Measurements from ENCODE around the gene PRMT7.

Gene PRMT7

DNA sequence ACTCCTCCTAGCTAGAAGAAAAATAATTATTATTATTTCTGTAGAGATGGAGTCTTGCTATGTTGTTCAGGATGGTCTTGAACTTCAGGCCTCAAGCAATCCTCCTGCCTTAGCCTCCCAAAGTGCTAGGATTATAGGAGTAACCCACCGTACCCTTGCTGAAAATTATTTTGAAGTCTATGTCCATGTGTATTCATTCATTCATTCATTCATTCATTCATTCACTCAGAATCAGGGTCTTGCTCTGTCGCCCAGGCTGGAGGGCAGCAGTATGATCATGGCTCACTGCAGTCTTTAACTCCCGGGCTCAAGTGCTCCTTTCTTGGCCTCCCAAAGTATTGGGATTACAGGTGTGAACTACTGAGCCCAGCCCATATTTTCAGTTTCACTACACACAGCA is 4.2 kb upstream of the PRMT7 start:
- DNase-seq (ENCODE audit: low read depth) = no peak

DNA sequence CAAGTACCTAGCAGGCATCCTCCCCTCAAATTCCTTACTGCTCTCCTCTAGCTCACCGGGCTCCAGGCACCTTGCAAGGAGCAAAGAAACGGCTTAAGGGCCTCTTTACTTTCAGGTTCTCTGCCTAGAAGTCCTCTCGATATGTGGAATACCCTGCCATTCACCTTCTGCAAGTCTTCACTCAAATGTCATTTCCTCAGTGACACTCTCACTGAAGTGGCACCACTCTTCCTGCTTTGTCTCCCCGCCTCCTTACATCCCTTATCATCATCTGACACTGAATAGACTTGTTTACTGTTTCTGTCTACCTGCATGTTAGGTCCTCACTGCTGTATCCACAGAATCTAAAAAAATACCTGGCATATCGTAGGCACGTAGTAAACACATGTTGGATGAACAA is 1.0 kb upstream of the PRMT7 start:
- no peak for DNase-seq (ENCODE audit: low read depth)

DNA sequence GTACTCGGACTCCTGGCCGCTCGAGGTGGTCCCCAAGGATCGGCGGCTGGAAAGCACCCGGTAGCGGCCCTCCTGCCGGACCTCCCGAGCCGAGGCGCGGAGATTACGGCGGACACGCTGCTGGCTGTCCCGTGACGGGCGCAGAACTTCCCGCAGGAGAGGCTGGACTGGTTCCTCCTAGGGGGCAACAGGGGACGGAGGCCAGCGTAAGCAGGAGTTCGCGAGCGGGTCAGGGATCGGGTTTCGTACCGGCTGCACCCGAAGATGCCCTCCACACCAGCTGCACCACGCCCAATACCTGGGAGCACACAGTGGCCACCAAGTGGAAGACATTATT is 414 bp upstream of the PRMT7 start:
- DNase-seq (ENCODE audit: low read depth) = no peak

DNA sequence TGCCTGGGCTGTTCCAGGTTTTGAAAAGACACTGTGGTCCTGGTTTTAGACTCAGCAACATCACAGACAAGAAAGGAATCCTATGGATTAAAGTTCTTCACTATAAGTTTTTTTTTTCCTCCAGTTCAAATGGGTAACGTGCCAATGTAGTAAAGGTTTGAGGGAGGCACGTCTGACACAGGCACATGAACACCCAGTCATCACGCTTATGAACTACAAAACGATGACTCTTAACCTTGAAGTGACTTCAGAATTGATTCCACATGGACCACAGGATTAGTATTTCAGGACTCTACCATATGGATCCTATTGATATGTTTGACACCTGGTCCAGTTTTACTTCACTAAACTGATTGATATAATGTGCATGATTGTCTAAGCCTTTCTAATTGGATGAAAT is 2.3 kb downstream of the PRMT7 start:
- DNase-seq (ENCODE audit: low read depth) = no peak

DNA sequence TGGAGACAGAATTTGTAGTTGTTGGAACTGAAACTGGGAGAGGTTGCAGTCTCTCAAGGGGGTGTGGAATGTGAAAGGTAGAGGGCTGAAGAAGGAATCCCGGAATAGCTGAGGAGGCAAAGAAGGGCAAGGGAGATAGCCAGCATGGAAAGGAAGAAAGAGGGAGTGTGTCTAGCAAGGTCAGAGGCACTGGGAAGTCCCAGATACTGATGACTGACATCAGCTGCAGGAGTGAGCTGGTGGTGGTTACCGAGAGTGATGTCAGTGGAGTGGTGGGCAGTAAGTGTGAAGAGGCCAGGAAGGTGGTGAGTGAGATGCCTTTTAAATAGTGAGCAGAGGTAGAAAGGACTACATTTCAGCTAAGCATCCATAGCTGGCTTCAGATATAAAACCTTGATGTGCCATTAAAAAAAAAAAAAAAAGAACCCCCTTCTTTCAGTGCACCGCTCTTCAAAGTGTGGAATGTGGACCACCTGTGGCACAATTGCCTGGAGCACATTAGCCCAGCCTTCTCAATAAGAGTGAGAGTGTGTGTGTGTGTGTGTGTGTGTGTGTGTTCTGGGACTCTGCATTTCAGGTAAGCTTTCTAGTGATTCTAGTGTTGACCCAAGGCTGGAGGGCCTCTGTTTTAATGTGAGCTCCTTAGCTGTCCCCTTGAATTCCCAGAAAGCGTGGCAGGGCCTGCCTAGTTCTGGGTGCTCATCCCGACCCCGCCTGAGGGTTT is 8.5 kb downstream of the PRMT7 start:
- no peak for DNase-seq (ENCODE audit: low read depth)

DNA sequence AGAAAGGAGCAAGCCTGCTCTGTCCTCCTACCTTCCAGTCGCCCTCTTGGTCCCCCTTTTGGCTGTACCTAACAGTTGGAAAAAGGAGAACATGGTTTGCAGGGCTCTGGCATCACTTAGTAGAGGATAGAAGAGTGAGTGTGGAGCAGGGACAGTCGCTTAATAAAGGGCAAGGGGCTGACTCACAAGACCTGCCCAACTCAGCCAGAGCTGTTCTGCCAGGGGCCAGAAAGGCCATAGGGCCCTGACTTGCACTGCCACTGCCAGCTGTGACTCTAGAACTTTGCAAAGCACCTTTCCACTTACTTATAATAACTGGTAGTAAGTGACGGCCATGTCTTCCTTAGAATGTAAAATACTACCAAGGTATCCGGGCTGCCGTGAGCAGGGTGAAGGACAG is 13.5 kb downstream of the PRMT7 start:
- DNase-seq (ENCODE audit: low read depth) = no peak

DNA sequence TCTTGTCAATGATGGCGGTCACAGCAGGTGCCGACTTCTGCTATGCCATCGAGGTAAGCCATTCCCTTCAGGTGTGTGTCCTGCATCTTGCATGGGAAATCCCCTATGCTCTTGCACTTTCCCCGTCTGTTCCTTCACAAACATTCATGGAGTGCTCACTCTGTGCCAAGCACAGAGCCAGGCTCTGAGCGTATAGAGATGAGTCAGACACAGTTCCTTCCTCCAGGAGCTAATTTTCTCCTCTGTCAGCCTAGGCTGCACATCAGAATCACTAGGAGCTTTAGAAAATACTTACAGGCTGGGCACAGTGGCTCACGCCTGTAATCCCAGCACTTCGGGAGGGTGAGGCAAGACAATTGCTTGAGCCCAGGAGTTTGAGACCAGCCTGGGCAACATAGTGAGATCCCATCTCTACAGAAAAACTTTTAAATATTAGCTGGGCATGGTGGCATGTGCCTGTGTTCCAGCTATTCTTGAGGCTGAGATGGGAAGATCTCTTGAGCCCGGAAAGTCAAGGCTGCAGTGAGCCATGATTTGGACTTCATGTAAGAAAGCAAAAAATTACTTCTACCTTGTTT is 14.1 kb downstream of the PRMT7 start:
- no peak for DNase-seq (ENCODE audit: low read depth)

DNA sequence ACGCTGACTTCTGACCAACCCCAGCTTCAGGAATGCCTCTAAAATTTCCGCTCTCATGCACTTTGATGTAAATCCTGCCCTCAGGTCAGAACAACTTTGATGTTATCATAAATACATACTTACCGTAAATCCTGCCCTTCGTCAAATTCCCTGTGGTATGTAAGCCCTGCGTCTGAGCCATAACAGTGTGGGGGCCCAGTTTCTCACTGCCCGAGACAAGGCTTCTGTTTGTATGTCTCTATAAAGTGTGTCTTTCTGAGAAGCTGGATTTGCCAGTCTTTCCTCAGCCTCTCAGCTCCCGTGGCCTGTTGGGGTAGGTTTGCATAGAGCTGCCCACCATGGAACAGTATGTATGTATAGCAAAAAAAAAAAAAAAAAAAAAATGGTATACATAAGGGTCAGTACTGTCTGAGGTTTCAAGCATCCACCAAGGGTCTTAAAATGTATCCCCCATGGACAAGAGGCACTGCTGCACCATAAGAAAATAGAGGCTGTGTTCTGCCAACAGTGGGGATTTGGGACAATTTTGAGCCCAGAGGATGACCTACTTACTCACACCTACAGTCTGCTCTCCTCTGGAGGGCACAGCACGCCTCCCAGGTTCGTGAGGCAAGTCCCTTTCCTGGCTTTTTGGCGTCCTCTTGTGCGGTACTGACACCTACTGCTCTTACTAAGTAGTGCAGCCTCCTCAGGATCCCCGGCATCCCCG is 17.5 kb downstream of the PRMT7 start:
- peak; percentile 81 for DNase-seq (ENCODE audit: low read depth)

DNA sequence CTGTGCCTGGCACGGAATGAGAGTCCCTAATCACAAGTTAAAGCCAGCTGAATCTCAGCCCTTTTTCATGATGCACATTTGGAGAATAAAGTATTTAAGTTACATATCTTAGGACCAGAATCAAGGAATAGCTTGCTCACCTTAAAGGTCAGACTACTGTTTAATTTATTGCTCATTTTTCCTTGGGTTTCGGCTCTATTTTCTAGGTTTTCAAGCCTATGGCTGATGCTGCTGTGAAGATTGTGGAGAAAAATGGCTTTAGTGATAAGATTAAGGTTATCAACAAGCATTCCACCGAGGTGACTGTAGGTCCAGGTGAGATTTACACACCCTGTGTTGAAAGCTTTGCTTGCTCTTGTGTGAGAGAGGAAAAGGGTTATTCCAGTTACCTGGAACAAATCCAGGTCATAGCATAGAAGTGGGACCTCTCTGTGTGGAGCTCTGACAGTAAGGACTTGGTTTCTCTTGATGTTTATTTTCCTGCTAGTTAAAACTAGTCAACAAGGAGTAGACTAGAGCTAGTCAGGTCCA is 18.1 kb downstream of the PRMT7 start:
- DNase-seq (ENCODE audit: low read depth) = no peak

DNA sequence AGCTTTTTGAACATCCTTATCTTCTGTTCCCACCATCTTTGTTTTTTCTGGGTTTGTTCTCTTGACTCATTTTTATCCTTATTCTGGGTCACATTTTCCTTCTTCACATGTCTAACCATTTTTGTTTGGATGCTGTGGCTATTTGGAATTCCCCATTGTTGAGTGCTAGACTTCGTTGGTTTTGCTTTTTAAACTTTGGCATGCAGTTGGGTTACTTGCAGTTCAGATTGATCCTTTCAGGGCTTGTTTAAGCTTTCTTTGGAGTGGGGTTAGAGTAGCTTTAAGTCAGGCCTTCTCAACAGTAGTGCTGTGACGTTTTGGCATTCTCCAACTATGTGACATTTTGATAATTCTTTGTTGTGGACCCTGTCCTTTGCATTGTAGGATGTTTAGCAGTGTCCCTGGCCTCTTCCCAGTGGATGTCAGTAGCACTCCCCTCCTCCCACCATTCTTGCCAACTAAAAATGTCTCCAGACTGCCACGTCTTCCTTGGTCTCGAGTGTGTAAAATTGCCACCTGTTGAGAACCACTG is 21.1 kb downstream of the PRMT7 start:
- no peak for DNase-seq (ENCODE audit: low read depth)

DNA sequence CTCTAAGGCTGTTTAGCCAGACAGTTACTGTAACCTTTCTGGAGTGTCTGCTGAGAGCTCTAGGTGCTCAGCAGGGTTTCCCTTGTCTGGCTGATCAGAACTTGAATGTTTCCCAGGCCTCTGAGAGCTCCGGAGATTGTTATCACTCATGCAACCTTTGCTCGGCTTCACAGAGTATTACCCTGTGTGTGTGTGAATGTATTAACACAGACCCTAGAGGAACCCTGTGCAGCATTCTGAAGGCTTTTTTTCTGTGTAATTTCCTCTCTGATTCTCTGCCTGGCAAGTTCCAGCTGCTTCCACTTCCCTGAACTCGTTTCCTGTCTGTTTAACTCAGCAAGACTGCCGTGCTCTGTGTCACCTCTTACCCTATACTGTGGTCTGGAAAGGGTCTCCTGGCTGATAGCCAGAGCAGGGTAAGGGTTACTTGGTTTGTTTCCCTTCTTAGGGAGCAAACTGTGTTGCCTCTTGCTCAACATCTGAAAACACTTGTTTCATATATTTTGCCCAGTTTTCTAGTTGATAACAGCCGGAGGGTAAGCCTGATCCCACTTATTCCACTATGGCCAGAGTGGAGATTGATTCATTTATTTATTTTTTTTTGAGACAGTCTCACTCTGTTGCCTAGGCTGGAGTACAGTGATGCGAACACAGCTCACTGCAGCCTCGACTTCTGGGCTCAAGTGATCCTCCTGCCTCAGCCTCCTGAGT is 21.7 kb downstream of the PRMT7 start:
- no peak for DNase-seq (ENCODE audit: low read depth)

DNA sequence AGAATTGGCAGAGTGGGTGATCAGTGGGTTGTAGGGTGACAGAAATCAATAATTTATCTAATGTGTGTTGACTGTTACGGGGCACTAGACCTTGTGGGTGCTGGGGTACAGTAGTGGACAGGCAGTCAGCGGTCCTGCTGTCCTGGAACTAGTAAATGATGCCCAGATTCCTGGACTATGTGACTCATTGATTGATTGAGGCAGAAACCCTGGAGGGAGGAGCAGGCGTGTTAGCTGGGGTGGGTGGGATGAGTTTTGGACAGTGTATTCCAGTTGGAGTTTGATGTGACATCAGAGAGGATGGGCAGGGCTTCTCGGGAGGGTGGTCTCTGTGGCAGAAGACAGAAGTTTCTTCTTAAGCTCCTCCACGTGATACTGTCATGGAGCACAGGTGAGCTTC is 24.4 kb downstream of the PRMT7 start:
- DNase-seq (ENCODE audit: low read depth) = no peak

DNA sequence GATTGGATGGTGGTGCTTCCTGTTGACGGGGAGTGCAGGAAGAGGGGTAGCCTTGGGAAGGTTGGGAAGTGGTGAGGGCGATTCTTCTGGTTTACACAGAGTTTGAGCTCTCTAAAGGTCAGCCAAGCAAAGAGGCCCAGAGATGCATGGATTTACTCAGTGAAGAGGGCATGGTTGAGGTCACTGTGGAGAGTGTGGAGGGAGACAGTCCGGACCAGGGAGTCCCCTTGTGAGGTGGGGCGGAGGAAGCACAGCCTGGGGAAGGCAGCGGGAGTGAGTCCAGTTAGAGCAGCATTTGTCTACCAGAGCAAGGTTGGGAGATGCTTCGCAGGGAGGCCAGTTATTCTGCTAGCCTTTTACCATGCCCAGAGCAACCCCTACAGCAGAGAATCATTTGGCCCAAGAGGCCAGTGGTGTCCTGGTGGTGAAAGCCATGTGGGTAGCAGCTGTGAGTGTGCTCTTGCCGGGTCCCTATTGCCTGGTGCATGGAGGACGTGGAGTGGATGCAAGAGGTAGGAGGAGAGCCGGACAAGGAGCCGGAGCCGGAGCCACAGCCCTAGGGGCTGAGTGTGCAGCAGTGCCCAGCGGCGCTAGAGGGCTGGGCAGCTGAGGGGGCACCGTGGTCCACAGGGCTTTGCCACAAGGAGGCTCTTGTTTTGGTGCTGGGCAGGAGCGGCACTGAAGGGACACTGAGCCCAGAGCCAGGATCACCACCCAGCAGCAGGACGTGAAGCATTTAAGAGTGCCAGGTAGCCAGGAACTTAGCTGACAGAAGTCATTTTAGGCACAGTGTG is 27.7 kb downstream of the PRMT7 start:
- DNase-seq (ENCODE audit: low read depth) = no peak

DNA sequence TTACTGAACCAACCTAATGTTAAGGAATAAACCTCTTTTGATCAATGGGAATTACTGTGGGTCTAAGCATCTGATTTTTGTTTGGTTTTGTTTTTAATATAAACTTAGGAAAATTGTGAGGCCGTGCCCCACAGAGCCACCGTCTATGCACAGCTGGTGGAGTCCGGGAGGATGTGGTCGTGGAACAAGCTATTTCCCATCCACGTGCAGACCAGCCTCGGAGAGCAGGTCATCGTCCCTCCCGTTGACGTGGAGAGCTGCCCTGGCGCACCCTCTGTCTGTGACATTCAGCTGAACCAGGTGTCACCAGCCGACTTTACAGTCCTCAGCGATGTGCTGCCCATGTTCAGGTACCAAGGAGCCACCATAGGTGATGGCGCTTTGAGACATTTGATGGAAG is 28.4 kb downstream of the PRMT7 start:
- DNase-seq (ENCODE audit: low read depth) = no peak

DNA sequence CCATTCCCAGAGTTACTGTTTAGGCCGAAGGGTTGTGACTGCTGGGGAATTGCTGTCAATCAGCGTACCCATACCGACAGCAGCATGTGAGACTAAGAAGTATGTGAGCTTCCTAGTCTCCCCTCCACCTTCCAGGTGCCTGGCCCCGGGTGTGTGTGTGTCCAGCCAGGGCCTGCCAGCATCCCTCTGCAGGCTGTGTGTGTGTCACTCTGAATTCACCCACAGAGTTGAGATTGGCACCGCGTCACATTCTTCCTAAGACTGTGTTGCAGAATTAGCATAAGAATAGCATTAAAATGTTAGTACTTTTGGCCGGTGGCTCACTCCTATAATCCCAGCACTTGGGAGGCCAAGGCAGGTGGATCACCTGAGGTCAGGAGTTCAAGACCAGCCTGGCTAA is 31.8 kb downstream of the PRMT7 start:
- DNase-seq (ENCODE audit: low read depth) = no peak

DNA sequence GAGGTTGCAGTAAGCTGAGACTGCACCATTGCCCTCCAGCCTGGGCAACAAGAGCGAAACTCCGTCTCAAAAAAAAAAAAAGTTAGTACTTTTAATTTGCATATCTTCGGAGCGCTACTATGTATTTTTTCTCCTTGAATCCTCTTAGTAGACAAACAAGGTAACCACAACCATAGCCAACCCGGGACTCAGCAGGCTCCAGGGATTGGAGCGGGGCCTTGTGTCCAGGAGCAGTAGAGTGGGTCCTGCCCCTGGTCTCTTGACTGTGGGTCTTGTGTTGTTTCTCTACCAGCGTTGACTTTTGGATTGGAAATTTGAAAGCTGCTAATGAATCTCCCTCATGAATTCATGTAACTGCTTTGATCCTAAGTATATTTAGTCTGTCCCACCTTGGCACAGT is 32.3 kb downstream of the PRMT7 start:
- DNase-seq (ENCODE audit: low read depth) = no peak

DNA sequence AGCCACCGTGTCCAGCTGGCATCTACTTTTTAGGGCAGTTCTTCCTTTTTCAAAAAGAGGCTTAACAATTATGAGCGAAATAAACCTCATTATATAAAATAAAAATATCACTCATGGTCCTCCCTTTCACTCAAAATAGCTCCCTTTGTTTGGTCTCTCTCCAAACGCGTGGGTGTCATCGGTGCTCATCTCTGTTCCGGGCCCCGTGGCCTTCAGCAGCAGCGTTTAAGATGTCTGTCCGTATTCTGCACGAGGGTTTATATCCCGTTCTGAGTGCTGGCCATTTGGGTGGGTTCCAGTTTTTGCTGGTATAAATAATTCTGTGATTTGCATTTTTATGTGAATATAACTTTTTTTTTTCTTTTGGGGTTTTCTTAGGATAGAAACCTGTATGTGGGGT is 33.4 kb downstream of the PRMT7 start:
- no peak for DNase-seq (ENCODE audit: low read depth)

DNA sequence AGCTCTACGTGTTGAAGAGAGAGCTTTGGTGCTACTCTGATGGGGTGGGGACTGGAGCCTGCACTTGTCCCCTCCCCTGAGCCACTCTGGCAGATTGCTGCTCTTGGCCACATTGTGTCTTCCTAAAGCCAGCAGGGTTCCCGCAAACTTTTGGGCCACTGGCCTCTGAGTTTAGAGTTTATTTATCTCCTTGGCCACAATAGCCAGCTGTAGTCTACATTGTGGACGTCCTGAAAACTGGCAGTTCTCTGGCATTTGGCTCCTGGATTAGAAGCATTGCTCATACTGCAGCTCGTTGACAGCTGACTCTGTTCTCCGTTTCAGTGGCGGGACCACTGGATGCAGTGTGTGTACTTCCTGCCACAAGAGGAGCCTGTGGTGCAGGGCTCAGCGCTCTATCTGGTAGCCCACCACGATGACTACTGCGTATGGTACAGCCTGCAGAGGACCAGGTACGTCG is 34.6 kb downstream of the PRMT7 start:
- DNase-seq (ENCODE audit: low read depth) = no peak

DNA sequence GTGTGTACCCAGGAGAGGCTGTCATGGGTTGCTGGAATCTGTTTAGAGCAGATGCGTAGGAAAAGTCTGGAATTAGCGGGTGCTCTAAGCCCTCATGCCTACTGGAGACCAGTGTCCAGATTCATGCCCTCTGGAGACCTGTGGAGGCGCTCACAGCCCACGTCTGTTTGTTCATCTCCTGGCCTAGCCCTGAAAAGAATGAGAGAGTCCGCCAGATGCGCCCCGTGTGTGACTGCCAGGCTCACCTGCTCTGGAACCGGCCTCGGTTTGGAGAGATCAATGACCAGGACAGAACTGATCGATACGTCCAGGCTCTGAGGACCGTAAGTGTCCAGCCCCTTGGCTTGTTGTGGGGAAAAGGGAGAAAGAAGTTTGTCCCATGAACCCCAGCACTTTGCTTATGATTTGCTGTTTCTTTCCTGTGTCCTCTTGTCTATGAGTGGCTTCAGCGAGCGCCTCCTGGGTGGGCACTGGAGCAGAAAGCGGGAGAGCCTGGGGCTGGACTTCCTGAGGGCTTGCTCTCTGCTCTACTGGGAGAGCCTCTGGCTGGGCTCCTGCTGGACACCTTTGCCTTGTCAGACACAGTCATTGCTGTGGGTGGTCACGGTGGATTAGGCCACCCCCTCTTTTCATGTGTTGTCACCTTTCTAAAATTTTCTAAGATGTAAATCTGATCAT is 35.3 kb downstream of the PRMT7 start:
- no peak for DNase-seq (ENCODE audit: low read depth)

DNA sequence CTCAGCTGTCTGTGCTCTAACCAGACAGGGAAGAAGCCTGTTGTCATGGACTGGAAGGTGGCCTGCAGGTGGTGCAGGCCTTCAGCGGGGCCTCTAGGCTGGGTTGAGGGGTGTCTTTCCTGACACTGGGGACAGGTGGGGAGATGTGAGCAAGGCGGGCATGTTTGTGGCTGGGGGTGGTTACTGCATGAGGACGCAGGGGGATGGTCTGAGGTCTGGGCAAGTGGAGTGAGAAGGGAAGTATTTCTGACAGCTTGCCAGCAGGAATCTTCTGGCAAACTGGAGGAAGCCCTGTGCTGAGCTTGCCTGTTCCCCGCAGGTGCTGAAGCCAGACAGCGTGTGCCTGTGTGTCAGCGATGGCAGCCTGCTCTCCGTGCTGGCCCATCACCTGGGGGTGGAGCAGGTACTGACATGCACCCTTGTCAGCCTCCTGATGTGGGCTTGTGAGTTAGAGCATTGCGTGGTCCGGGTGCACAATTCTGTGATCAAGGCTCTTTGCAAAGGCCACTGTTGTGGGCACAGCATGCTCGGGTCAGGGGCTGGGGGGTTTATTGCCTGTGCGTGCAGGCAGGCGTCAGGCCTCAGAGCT is 36.2 kb downstream of the PRMT7 start:
- DNase-seq (ENCODE audit: low read depth) = no peak

DNA sequence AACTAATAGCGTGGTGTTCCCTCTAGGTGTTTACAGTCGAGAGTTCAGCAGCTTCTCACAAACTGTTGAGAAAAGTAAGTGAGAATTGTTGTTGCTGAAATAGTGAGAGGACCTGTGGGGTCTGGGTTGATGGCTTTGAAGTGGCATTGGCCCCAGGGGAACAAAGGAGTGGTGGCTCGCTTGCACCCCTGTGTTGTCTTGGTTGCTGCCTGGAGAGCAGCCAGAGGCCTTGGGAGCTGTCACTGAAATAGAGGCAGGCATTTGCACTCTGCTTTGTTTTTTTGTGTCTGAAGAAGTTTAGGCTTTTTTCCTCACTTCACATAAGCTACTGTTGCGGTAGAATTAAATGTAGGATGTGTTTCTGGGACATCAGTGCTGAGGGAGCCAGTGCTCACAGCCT is 36.8 kb downstream of the PRMT7 start:
- DNase-seq (ENCODE audit: low read depth) = no peak
